HG03378 (cell line): ENCODE measurements around the gene MVD.

ENCODE experiments used
- ATAC-seq: cut with Tn5 transposase; IDR thresholded peaks from one replicate; pipeline ENCODE4 v1.9.1; 2021; ENCODE audit warnings: mild to moderate bottlenecking, moderate library complexity; ENCODE audit not compliant: unreplicated experiment

The MVD gene

DNA sequence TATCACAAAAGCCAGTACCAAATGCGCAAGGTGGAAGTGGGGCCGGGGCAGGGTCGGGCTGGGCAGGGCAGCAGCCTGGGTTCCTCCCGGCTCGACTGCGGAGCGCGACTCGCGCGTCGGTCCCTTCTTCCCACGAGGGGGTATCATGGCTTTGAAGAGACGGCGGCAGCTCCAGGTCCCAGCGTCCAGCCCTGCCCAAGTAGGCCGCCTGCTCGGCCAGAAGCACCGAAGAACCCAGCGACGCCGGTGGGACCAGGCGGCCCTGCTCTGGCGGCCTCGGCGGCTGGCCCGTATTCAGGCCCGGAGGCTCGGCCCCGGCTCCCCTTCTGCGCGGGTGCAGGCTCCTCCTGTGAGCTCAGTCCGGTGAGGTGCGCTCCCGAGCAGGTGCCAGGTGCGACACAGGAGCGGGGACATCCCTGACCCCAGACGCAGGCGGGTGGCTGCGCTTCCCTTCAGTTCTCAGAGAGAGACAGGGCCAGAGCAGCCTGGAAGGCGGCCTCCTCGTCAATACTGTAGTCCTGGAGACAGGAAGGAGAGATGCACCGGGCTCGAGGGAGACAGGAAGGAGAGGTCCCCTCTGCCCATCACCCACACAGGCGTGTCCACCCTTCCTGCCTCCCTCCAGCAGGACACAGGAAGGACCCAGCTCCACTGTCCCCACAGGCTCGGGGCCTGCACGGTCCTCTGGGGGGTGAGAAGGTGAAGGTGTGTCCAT lies 34.4 kb upstream of the MVD start:
- no peak for ATAC-seq

DNA sequence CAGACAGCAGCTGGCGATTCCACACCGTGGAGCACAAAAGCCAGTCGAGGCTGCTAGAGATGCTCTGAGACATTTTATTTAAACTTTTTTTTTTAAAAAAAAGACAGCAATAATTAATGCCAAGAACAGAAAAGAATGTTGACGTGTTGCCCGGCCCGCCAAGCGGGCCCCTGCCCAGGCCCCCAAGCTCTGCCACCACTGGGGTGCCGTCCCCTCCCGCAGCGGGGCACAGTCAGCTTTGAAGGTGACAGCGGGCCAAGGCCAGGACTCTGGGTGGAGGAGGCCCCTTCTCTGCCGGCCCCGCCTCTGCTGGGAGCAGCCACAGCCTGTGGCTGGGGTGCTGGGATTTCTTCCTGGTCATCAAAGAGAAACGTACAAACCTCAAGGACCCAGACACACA lies 33.5 kb upstream of the MVD start:
- no peak for ATAC-seq

- no peak for ATAC-seq
Measured at GRCh38 chr16:88695753-88696152, 32.9 kb upstream of the MVD start.

DNA sequence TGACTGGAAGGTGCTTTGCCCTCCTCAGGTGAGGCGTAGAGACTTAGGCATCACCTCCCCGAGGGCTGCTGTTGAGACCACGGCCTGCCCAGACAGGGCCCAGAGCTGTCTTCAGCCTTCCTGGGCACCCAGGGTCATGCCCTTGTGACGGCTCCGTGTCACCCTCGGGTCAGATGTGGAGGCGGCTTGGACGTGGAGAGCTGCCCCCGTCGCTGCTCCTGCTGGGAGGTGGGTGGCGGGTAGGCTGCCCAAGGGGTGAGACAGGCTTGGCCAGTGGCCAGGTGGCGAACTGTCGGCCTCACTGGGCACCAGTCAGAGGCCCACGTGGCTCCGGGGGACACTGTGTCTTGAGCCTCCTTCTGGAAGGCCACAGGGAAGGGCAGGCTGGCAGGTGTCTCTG lies 32.3 kb upstream of the MVD start:
- ATAC-seq: no peak

DNA sequence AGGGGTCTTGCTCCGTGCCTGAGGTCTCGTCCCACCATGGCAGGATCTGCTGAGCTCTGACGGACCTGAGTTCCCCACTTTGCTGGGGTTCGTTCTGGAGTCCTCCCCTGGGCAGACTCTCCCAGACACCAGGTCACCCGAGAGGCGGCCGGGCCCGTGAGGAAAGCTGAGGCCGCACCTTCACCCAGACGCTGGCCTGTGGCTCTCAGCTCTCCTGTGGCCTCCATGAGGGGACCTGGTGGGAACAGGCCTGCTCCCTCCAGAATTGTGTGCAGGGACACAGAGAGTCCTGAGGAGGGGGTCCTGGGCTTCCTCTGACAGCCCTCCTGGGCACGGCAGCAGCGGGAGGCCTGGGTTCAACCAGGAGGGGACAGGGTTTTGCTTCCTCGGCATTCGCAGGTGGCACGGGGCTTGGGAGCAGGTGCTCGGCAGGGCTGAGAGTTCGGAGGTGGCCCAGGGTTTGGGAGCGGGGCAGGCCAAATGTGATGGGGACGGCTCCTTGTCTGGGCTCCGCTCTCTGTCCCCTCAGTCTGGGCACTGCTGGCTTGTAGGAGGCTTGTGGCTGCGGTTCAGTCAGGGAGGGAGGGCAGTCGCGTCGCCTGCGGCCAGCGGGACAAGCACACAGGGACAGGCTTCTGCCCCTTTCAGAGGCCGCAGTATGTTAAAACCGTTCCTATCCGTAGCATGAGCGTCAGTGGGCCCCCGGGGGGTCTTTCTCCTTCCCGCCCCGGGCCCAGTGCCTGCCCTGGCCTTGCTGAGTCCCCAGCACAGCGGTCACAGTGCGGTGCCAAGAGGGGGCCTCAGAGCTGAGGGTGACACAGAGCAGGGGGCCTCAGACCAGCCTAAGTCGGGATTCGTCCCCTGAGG lies 31.6 kb upstream of the MVD start:
- ATAC-seq: no peak

GRCh38 chr16:88693420-88694177 lies 30.7 kb upstream of the MVD start:
- ATAC-seq: no peak

DNA sequence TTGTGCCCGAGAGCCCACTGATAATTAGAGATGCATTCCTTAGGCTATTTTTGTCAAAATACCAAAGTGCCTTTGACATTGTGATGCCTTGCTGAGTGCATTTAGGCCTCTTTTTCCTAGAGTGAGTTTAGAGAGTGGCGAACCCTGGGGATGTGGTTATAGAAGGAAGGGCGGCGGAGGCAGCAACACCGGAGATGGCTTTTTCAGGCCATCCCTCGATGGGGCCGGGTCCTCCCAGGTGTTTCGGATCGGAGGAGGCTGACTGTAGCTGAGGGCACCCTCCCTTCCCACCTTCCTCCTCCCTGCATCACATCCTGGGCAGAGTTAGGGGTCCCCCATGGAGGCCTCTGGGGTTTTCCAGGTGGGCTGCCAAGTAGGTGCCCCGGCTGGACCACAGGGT lies 30.0 kb upstream of the MVD start:
- ATAC-seq: no peak

DNA sequence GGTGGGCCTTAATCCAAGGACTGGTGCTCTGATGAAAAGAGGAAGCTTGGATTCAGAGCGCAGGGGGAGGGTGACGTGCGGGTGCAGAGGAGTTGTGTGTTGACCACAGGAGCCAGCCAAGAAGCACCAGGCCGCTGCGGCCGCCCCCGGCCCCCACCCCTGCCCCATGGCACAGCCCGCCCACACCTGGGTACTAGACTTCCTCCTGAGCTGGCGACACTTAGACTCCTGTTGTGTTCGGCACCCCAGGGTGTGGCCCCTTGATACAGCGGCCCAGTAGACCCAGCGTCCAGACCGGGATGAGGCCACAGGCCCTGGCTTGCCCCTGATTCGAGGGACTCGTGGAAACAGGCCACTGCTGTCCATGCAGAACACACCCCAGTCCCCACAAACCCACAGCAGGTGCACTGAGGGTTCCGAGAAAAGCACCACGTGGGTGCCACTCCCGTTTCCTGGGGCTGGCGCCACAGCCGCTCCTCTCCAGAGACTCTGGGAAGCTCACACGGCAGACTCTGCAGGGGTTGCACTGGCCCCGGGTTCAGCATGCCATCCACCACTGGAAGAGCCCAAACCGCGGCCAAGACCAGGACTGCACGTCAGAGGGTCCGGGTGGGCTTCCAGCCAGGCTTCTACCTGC lies 29.2 kb upstream of the MVD start:
- ATAC-seq: no peak

- no peak for ATAC-seq
Measured at GRCh38 chr16:88691129-88691813, 28.4 kb upstream of the MVD start.

DNA sequence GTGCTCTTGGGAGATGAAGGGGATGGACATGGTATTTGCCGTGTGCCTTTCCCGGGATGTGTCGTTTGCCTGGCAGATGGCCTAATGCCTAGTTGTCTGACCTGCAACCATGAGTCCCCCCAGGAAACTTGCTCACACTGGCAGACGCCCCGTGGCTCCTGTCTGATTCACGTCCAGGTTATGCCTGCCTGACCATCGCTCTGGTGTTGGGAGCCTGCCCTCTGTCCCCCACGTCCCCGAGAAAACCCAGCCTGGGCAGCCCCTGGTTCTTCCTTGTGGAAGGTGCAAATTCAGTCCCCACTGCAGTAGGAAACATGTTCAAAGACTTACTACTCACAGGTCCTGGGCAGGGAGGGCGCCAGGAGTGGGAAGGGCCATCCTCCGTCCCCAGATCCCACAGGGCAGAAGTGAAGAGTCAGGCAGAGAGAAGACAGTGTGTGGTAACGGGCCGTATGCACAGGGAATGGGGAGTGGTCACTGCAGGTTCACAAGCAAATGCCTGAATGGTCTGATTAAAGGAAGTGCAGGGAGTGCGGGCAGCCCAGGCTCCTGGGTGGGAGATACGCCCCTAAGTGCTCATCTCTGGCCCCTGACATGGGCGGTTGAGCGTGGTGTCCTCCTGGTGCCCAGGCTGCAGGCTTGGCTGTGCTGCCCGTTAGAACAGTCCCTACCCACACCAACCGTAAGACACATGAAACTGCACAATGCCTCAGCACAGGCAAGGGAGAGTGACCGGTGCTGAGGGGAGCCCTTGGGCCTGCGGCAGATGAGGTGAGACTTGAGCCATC lies 27.6 kb upstream of the MVD start:
- no peak for ATAC-seq

GRCh38 chr16:88688013-88688778 lies 25.3 kb upstream of the MVD start:
- ATAC-seq: no peak

- no peak for ATAC-seq
Measured at GRCh38 chr16:88687676-88688012, 24.8 kb upstream of the MVD start.

- ATAC-seq: no peak
Measured at GRCh38 chr16:88687254-88687576, 24.3 kb upstream of the MVD start.

DNA sequence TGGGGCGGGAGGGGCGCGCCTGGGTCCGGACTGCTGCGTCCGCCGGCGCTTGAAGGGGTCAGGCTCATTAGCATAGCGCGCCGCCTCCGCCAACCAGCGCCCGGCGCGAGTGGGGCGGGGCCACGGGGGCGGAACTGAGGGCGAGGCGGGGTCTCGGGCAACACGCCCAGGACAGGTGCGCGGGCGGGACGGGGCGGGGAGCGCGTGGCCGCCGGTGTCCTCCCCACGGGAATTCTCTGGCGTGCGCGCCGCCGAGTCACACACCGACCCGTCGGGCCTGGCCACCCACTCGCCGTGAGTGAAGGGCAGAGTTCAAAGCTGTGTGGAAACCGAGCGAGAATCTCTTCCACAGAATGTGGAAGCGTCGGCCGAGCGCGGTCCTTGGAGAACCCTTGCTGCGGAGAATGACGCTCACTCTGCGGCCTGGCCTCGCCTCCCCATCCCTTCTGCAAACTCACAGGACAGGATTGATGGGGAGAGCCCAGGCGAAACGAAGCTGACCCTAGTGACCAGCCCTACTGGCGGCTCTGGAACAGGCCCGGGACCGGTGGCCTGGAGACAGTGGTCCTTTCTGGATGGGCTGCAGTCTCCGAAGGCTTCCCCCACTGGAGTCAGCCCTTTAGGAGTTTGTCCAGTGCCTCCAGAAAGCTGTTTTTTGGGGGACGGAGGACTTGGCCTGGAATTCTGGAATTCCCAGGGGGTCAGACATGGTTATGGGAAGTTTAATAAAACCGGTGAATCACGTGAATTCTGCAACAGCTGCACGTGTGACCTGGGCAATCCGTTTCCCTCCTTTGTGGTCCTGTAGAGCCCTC lies 23.8 kb upstream of the MVD start, which contains the start of gene SNAI3:
TSS of gene SNAI3 (minus strand) at position 69 of the 815 bp plus-strand sequence. CDS start 101 bp downstream, outside the sequence.
- no peak for ATAC-seq

DNA sequence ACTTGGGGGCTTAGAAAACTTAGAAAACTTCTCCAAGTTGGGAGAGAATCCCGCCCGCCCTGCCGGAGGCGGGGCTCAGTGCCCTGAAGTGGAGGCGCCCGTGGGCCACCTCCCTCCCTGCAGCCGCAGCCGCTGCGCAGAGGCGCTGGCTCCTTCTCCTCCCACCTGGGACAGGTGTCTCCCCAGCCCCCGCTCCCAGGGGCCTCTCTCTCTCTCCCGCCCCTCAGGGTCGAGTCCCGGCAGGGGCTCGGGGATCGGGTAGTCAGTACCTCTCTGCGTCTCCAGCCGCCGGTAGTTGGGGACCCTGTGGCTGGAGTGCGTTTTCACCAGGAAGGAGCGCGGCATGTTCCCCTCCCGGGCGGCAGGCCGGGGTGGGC lies 23.2 kb upstream of the MVD start:
- ATAC-seq: no peak

GRCh38 chr16:88685156-88686061 lies 22.5 kb upstream of the MVD start:
- ATAC-seq: no peak

GRCh38 chr16:88684569-88685155 lies 21.8 kb upstream of the MVD start:
- no peak for ATAC-seq
